Fibroblast of lung (primary cell): ENCODE data around the gene MEIS2. TPM values are rescaled to one million over a fixed set of nuclear protein-coding genes. Genes with fewer than 3 reads are reported as not detected.

Experiments
- DNase-seq, 2 donors: peaks; one replicate each; pipeline versions ENCODE4 v3.0.0 to v3.0.0-alpha.2; 2010; ENCODE audit warnings: low read depth in 2 of 2
- H2AFZ ChIP-seq: 2 replicates; pipeline ENCODE4 v1.5.1; 2012; ENCODE audit warnings: low read length, control low read depth, inconsistent platforms
- H3K27ac ChIP-seq: 2 replicates; pipeline ENCODE4 v1.5.1; 2011; ENCODE audit warnings: low read length, control low read depth; ENCODE audit not compliant: insufficient read depth
- H3K27me3 ChIP-seq: 2 replicates; pipeline ENCODE4 v1.5.1; 2011; ENCODE audit warnings: mild to moderate bottlenecking, low read length; ENCODE audit not compliant: control insufficient read depth, insufficient read depth
- H3K36me3 ChIP-seq: 2 replicates; pipeline ENCODE4 v1.5.1; 2011; ENCODE audit warnings: low read length; ENCODE audit not compliant: control insufficient read depth, insufficient read depth
- H3K4me1 ChIP-seq: 2 replicates; pipeline ENCODE4 v1.5.1; 2011; ENCODE audit warnings: low read length; ENCODE audit not compliant: control insufficient read depth, insufficient read depth; ENCODE audit errors: extremely low read depth
- H3K4me2 ChIP-seq: 2 replicates; pipeline ENCODE4 v1.5.1; 2011; ENCODE audit warnings: low read length, control low read depth; ENCODE audit not compliant: insufficient read depth; ENCODE audit errors: extremely low read depth
- H3K4me3 ChIP-seq, 4 experiments: fragments of 200-600 bp in 1 of 4; sonication (generic) in 1 of 4; replicated peaks in 1 of 4; 2 replicates each; pipeline ENCODE4 v1.5.1; 2011 to 2016; ENCODE audit warnings: low read length in 4 of 4, low read depth in 3 of 4, mild to moderate bottlenecking in 3 of 4, control low read depth in 2 of 4, inconsistent platforms in 1 of 4, mixed read lengths in 1 of 4; ENCODE audit not compliant: insufficient read depth in 1 of 4; ENCODE audit errors: control extremely low read depth in 1 of 4
- H3K79me2 ChIP-seq: 2 replicates; pipeline ENCODE4 v1.5.1; 2012; ENCODE audit warnings: mild to moderate bottlenecking, low read length, inconsistent platforms; ENCODE audit not compliant: control insufficient read depth, insufficient read depth
- H3K9ac ChIP-seq: 2 replicates; pipeline ENCODE4 v1.5.1; 2011; ENCODE audit warnings: mild to moderate bottlenecking, low read length, control low read depth; ENCODE audit not compliant: insufficient read depth
- H3K9me3 ChIP-seq: 2 replicates; pipeline ENCODE4 v1.5.1; 2012; ENCODE audit warnings: low read depth, low read length; ENCODE audit not compliant: control insufficient read depth, insufficient read depth
- H4K20me1 ChIP-seq: 2 replicates; pipeline ENCODE4 v1.5.1; 2011; ENCODE audit warnings: low read length; ENCODE audit not compliant: control insufficient read depth, insufficient read depth; ENCODE audit errors: extremely low read depth
- EZH2 ChIP-seq: IDR thresholded peaks from 2 replicates; pipeline ENCODE4 v1.5.1; 2012; ENCODE audit warnings: low read length, control low read depth, mild to moderate bottlenecking; ENCODE audit errors: missing control alignments
- polyA plus RNA-seq, 2 donors: library from polyadenylated mRNA; depleted of rRNA in 1 of 2; stranded (reverse) in 1 of 2; unstranded in 1 of 2; fragments of >200 nt; gene quantifications; 2 replicates each; pipeline ENCODE4 v1.2.1, GENCODE V29; 2011 to 2012; ENCODE audit warnings: missing spikeins in 1 of 2
- total RNA-seq: library from RNA; depleted of rRNA; stranded (reverse); fragments of >200 nt; gene quantifications from 2 replicates; pipeline ENCODE4 v1.2.1, GENCODE V29; 2014
- TF ChIP-seq, protein P1 (sequence below), 2 donors: IDR thresholded peaks in 1 of 2; conservative IDR thresholded peaks in 1 of 2; 1 replicate in 1 of 2; 2 replicates in 1 of 2; pipeline ENCODE4 v1.5.1; 2011 to 2012; ENCODE audit warnings: low read length in 2 of 2, control low read depth in 1 of 2, inconsistent platforms in 1 of 2, low read depth in 1 of 2, mild to moderate bottlenecking in 1 of 2

Gene MEIS2
- total and polyA plus RNA-seq, 2 donors (not counting 1 experiment from before 2014, with no cell fraction given): 31.0 to 37.1 TPM

DNA sequence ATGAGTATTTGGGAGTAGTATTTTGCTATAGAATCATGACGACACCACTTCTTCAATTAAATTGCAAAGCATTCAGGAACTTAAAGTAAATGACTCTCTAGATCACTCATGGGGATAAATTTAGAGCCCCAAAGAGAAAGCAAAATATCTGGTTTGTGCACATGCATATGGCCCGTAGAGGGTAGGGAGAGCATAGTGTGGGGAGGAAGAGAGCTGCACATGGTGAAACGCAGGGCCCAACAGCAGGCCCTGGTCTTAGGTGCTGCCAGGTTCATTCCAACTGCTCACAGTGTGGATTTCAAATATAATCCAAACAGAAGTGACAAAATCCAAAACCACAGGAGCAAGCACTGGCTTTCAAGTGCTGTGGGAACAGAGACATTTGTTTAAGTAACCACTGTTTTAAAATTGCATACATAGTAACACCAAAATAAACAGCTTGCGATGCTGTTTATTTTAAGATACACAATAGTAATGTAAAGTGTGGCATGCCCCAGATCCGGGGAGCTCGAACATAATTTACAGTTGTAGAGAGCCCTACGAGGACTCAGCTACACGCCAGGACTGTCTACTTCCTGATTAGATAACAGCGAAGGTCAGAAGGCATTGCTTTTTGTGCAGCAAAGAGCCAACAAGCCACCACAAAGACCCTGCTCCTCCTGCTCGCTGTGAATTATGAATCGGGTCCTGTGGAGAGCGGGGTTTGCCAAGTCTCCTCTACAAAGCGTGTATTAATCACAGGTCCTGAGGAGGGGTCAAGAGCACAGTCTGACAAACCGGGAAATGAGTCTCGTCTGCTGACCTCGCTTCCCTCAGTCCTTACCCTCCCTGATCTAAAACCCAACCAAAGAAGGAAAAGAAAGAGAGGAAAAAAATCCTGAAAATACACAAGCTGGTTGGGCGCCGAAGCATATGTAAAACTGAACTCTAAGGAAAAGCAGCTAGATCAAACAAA is 80.6 kb downstream of the MEIS2 start:
- H2AFZ ChIP-seq: peak overlapping the region; percentile 21
- no peaks in the 10 kb centered on the region for H3K9me3 ChIP-seq
- peaks cover 11% of the 10 kb centered on the region for H3K79me2 ChIP-seq
- H3K27ac ChIP-seq: peak overlapping the region; percentile 63
- H3K4me1 ChIP-seq: peaks cover 10% of the 10 kb centered on the region
- DNase-seq: peak; percentile 86 to 92
- H3K4me3 ChIP-seq: peak overlapping the region in 2 of 4 experiments; percentile 1 to 35
- peak overlapping the region; percentile 53 for H3K4me2 ChIP-seq
- TF ChIP-seq EZH2: no peak
- TF ChIP-seq, protein P1, sequence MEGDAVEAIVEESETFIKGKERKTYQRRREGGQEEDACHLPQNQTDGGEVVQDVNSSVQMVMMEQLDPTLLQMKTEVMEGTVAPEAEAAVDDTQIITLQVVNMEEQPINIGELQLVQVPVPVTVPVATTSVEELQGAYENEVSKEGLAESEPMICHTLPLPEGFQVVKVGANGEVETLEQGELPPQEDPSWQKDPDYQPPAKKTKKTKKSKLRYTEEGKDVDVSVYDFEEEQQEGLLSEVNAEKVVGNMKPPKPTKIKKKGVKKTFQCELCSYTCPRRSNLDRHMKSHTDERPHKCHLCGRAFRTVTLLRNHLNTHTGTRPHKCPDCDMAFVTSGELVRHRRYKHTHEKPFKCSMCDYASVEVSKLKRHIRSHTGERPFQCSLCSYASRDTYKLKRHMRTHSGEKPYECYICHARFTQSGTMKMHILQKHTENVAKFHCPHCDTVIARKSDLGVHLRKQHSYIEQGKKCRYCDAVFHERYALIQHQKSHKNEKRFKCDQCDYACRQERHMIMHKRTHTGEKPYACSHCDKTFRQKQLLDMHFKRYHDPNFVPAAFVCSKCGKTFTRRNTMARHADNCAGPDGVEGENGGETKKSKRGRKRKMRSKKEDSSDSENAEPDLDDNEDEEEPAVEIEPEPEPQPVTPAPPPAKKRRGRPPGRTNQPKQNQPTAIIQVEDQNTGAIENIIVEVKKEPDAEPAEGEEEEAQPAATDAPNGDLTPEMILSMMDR (conservative IDR thresholded peaks at IDR 0.05 in 1 of 2, IDR thresholded peaks at IDR 0.05 in 1 of 2; ENCODE audit: low read depth in 1 of 2, low read length in 2 of 2): no peak
- no peak overlapping the region for H3K9ac ChIP-seq
- H4K20me1 ChIP-seq: no peaks in the 10 kb centered on the region
- peaks cover 2% of the 10 kb centered on the region for H3K36me3 ChIP-seq
- no peaks in the 10 kb centered on the region for H3K27me3 ChIP-seq

DNA sequence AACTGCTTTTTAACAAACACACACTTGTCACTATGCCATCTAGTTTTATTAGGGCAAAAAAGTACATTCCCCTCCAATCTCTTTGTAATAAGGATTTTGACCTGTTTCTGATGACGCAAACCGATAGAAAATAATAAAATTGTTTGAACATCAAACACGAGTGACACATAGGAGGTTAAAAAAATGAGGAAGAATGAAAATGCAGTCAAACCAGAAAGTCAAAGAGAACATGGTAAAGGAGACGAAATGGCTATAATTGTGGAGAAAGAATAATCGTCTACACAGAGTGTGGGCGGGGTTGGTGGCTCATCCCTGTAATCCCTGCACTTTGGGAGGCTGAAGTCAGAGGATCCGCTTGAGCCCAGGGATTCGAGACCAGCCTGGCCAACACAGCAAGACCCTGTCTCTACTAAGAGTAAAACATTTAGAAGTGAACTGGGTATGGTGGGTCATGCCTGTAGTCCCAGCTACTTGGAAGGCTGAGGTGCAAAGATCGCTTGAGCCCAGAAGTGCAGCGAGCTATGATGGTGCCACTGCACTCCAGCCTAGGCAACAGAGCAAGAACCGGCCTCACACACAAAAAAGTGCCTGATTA is 83.2 kb downstream of the MEIS2 start:
- TF ChIP-seq, protein P1 (conservative IDR thresholded peaks at IDR 0.05 in 1 of 2, IDR thresholded peaks at IDR 0.05 in 1 of 2; ENCODE audit: low read depth in 1 of 2, low read length in 2 of 2): no peak
- no peak for TF ChIP-seq EZH2
- H3K27ac ChIP-seq: no peak overlapping the region
- H2AFZ ChIP-seq: no peak overlapping the region
- DNase-seq: no peak
- no peaks in the 10 kb centered on the region for H3K9me3 ChIP-seq
- H3K4me2 ChIP-seq: no peak overlapping the region
- H3K9ac ChIP-seq: no peak overlapping the region
- peaks cover 12% of the 10 kb centered on the region for H3K79me2 ChIP-seq
- peaks cover 2% of the 10 kb centered on the region for H3K36me3 ChIP-seq
- peaks cover 10% of the 10 kb centered on the region for H3K4me1 ChIP-seq
- no peaks in the 10 kb centered on the region for H3K27me3 ChIP-seq
- no peak overlapping the region for H3K4me3 ChIP-seq
- no peaks in the 10 kb centered on the region for H4K20me1 ChIP-seq

DNA sequence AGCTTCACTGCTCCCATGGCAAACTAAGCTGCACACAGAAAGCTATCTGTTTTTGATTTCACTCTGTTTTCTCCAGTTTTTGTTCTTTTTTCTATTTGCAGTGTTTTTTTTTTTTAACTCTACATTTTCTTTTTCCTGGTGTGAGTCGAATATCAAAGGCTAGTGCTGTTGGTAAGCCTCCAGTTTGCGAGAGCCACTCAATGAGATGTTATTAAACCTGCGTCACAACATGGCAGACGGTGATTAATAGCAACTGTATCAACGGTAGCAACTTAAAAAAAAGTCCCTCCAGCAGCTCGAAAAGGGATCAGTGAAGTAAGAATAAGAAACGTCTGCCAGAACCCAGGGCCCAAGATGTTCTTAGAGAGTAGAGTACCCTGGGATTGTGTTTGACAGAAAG is 84.1 kb downstream of the MEIS2 start:
- Histone ChIP-seq H2AFZ (no peak overlapping the region), H3K9ac (no peak overlapping the region), H3K79me2 (peaks cover 12% of the 10 kb centered on the region), H4K20me1 (no peaks in the 10 kb centered on the region), H3K27ac (peak overlapping the region; percentile 32), H3K9me3 (no peaks in the 10 kb centered on the region), H3K27me3 (no peaks in the 10 kb centered on the region), H3K36me3 (peaks cover 2% of the 10 kb centered on the region), H3K4me2 (peak overlapping the region; percentile 79), H3K4me1 (peaks cover 9% of the 10 kb centered on the region), H3K4me3 (peak overlapping the region in 2 of 4 experiments; percentile 5 to 8)
- TF ChIP-seq, protein P1 (conservative IDR thresholded peaks at IDR 0.05 in 1 of 2, IDR thresholded peaks at IDR 0.05 in 1 of 2; ENCODE audit: low read depth in 1 of 2, low read length in 2 of 2): no peak
- TF ChIP-seq EZH2: no peak
- peak; percentile 82 to 94 for DNase-seq
